ENCODE measurements around the gene PLPP1.

The PLPP1 gene

GRCh38 chr5:55534436-55535198, at the start of gene PLPP1:
Gene PLPP1, minus strand, starts transcription at chr5:55534964. Its CDS starts 335 bp downstream, at chr5:55534629.
- DNase-seq (ENCODE audit: low read depth in 3 of 3, low spot score in 1 of 3), result peak; percentile 46 to 74 (median 71)

GRCh38 chr5:55583578-55583977, 48.8 kb upstream of the PLPP1 start:
- no peak for DNase-seq (ENCODE audit: low read depth in 3 of 3, low spot score in 1 of 3)

- no peak for DNase-seq (ENCODE audit: low read depth in 3 of 3, low spot score in 1 of 3)
Observed at GRCh38 chr5:55582256-55582655, 47.5 kb upstream of the PLPP1 start.

GRCh38 chr5:55580042-55580441, 45.3 kb upstream of the PLPP1 start:
- no peak for DNase-seq (ENCODE audit: low read depth in 3 of 3, low spot score in 1 of 3)

- no peak for DNase-seq (ENCODE audit: low read depth in 3 of 3, low spot score in 1 of 3)
Observed at GRCh38 chr5:55578771-55579170, 44.0 kb upstream of the PLPP1 start.

GRCh38 chr5:55577353-55578060, 42.7 kb upstream of the PLPP1 start:
- DNase-seq (ENCODE audit: low read depth in 3 of 3, low spot score in 1 of 3), result no peak

GRCh38 chr5:55576661-55577060, 41.9 kb upstream of the PLPP1 start:
- no peak for DNase-seq (ENCODE audit: low read depth in 3 of 3, low spot score in 1 of 3)

- DNase-seq (ENCODE audit: low read depth in 3 of 3, low spot score in 1 of 3), result no peak
Observed at GRCh38 chr5:55575815-55576583, 41.2 kb upstream of the PLPP1 start.

- no peak for DNase-seq (ENCODE audit: low read depth in 3 of 3, low spot score in 1 of 3)
Observed at GRCh38 chr5:55572600-55572999, 37.8 kb upstream of the PLPP1 start.

GRCh38 chr5:55572020-55572419, 37.3 kb upstream of the PLPP1 start:
- DNase-seq (ENCODE audit: low read depth in 3 of 3, low spot score in 1 of 3), result no peak

GRCh38 chr5:55570570-55570969, 35.8 kb upstream of the PLPP1 start:
- DNase-seq (ENCODE audit: low read depth in 3 of 3, low spot score in 1 of 3), result no peak

- no peak for DNase-seq (ENCODE audit: low read depth in 3 of 3, low spot score in 1 of 3)
Observed at GRCh38 chr5:55570026-55570425, 35.3 kb upstream of the PLPP1 start.

- DNase-seq (ENCODE audit: low read depth in 3 of 3, low spot score in 1 of 3), result no peak
Observed at GRCh38 chr5:55569513-55569865, 34.7 kb upstream of the PLPP1 start.

- no peak for DNase-seq (ENCODE audit: low read depth in 3 of 3, low spot score in 1 of 3)
Observed at GRCh38 chr5:55568654-55569512, 34.1 kb upstream of the PLPP1 start.

GRCh38 chr5:55564721-55565120, 30.0 kb upstream of the PLPP1 start:
- DNase-seq (ENCODE audit: low read depth in 3 of 3, low spot score in 1 of 3), result no peak

- DNase-seq (ENCODE audit: low read depth in 3 of 3, low spot score in 1 of 3), result no peak
Observed at GRCh38 chr5:55558484-55558883, 23.7 kb upstream of the PLPP1 start.

- no peak for DNase-seq (ENCODE audit: low read depth in 3 of 3, low spot score in 1 of 3)
Observed at GRCh38 chr5:55557123-55557522, 22.4 kb upstream of the PLPP1 start.

GRCh38 chr5:55554585-55555202, 19.9 kb upstream of the PLPP1 start:
- DNase-seq (ENCODE audit: low read depth in 3 of 3, low spot score in 1 of 3), result no peak

- DNase-seq (ENCODE audit: low read depth in 3 of 3, low spot score in 1 of 3), result no peak
Observed at GRCh38 chr5:55551904-55552303, 17.1 kb upstream of the PLPP1 start.

GRCh38 chr5:55551358-55551757, 16.6 kb upstream of the PLPP1 start:
- no peak for DNase-seq (ENCODE audit: low read depth in 3 of 3, low spot score in 1 of 3)

- no peak for DNase-seq (ENCODE audit: low read depth in 3 of 3, low spot score in 1 of 3)
Observed at GRCh38 chr5:55547781-55548180, 13.0 kb upstream of the PLPP1 start.

Data from stimulated activated CD4-positive, alpha-beta T cell treated with anti-CD3 and anti-CD28 coated beads, TNF-alpha, amount 100 ng/mL, for 1 hour (primary cell).